H1 (cell line): Measurements from ENCODE around the gene ADCY5.

Source experiments
- ATF2 ChIP-seq: IDR thresholded peaks from 2 replicates; pipeline ENCODE4 v1.6.1; 2012; ENCODE audit warnings: low read length, inconsistent platforms
- CREB1 ChIP-seq: IDR thresholded peaks from 2 replicates; pipeline ENCODE4 v1.6.1; 2012; ENCODE audit warnings: inconsistent platforms
- EP300 ChIP-seq, 2 experiments: IDR thresholded peaks; 1 replicate in 1 of 2; 2 replicates in 1 of 2; pipeline ENCODE4 v1.6.1; 2011 to 2012; ENCODE audit warnings: low read depth in 2 of 2, low read length in 2 of 2, mild to moderate bottlenecking in 2 of 2, borderline replicate concordance in 1 of 2, inconsistent platforms in 1 of 2, moderate library complexity in 1 of 2
- EZH2 ChIP-seq: fragments of 200-600 bp; sonication (generic); IDR thresholded peaks from 2 replicates; pipeline ENCODE4 v1.7.1; 2012; ENCODE audit warnings: low read depth, mild to moderate bottlenecking, moderate library complexity, low read length, inconsistent platforms; ENCODE audit not compliant: severe bottlenecking
- FOSL1 ChIP-seq: IDR thresholded peaks from 2 replicates; pipeline ENCODE4 v1.6.1; 2011; ENCODE audit warnings: mild to moderate bottlenecking, low read depth, low read length, moderate library complexity; ENCODE audit not compliant: insufficient read depth
- KDM4A ChIP-seq: IDR thresholded peaks from one replicate; pipeline ENCODE4 v1.7.1; 2012; ENCODE audit warnings: low read depth, mild to moderate bottlenecking, moderate library complexity, low read length, inconsistent platforms; ENCODE audit not compliant: severe bottlenecking
- MAX ChIP-seq: IDR thresholded peaks from 2 replicates; pipeline ENCODE4 v1.6.1; 2012; ENCODE audit warnings: inconsistent platforms
- POLR2A ChIP-seq, 2 experiments: IDR thresholded peaks; 1 replicate in 1 of 2; 2 replicates in 1 of 2; pipeline ENCODE4 v1.6.1; 2011; ENCODE audit warnings: low read depth in 2 of 2, low read length in 2 of 2, mild to moderate bottlenecking in 2 of 2; ENCODE audit errors: control extremely low read depth in 1 of 2
- POLR2AphosphoS5 ChIP-seq: IDR thresholded peaks from 2 replicates; pipeline ENCODE4 v1.6.1; 2011; ENCODE audit warnings: low read depth, low read length
- SP4 ChIP-seq: IDR thresholded peaks from 2 replicates; pipeline ENCODE4 v1.6.1; 2012; ENCODE audit warnings: low read length, inconsistent platforms
- TF ChIP-seq, protein P1 (sequence below), 3 experiments: IDR thresholded peaks; 1 replicate in 2 of 3; 2 replicates in 1 of 3; pipeline versions ENCODE4 v1.5.1 to v1.6.1; 2011; ENCODE audit warnings: low read length in 3 of 3, mild to moderate bottlenecking in 3 of 3, inconsistent platforms in 2 of 3, low read depth in 1 of 3, moderate library complexity in 1 of 3; ENCODE audit not compliant: insufficient read depth in 1 of 3; ENCODE audit errors: control extremely low read depth in 1 of 3

GRCh38 chr3:123325766-123326256 is 123.1 kb downstream of the ADCY5 start:
- TF ChIP-seq MAX (no peak), POLR2AphosphoS5 (no peak), ATF2 (no peak), EZH2 (no peak), CREB1 (no peak), FOSL1 (no peak), POLR2A (IDR thresholded peaks at IDR 0.05; ENCODE audit: control extremely low read depth in 1 of 2, low read depth in 2 of 2, low read length in 2 of 2) (no peak), EP300 (IDR thresholded peaks at IDR 0.05; ENCODE audit: borderline replicate concordance in 1 of 2, low read depth in 2 of 2, low read length in 2 of 2) (no peak), SP4 (no peak), KDM4A (no peak)
- TF ChIP-seq, protein P1, sequence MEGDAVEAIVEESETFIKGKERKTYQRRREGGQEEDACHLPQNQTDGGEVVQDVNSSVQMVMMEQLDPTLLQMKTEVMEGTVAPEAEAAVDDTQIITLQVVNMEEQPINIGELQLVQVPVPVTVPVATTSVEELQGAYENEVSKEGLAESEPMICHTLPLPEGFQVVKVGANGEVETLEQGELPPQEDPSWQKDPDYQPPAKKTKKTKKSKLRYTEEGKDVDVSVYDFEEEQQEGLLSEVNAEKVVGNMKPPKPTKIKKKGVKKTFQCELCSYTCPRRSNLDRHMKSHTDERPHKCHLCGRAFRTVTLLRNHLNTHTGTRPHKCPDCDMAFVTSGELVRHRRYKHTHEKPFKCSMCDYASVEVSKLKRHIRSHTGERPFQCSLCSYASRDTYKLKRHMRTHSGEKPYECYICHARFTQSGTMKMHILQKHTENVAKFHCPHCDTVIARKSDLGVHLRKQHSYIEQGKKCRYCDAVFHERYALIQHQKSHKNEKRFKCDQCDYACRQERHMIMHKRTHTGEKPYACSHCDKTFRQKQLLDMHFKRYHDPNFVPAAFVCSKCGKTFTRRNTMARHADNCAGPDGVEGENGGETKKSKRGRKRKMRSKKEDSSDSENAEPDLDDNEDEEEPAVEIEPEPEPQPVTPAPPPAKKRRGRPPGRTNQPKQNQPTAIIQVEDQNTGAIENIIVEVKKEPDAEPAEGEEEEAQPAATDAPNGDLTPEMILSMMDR (IDR thresholded peaks at IDR 0.05; ENCODE audit: control extremely low read depth in 1 of 3, insufficient read depth in 1 of 3, low read depth in 1 of 3, low read length in 3 of 3), result no peak
